ENCODE measurements around the gene NBL1. TPM values are rescaled to one million over a fixed set of nuclear protein-coding genes. Genes with fewer than 3 reads are reported as not detected.

Gene NBL1
- total RNA-seq, 1 donor from 2014 or later: 10.5 TPM

DNA sequence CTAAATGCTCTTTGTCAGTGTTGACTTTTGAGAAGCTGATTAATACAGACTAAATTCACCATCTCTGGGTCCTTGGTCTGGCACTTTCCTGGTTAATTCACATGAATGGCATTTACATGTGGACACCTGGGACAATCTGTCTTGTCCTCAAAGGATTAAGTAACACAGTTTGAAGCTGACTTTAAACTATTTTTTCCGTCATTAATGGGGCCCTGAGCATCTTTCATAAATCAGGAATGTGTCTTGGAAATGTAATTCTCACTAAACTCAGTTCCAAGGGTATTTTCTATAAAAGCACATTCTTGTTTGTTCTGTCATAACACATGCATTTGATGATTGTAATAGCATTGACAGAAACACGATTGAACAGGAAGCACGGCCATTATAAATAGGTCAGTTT lies 26.7 kb upstream of the NBL1 start:
- H3K27me3 Mint-ChIP-seq: no peaks in the 10 kb centered on the region
- H3K4me3 Mint-ChIP-seq (ENCODE audit: low read depth): no peak overlapping the region
- H3K9me3 Mint-ChIP-seq (ENCODE audit: low read depth): no peaks in the 10 kb centered on the region
- H3K4me1 Mint-ChIP-seq (ENCODE audit: low read depth): peaks cover 63% of the 10 kb centered on the region
- H3K36me3 Mint-ChIP-seq (ENCODE audit: insufficient read depth): peaks cover 3% of the 10 kb centered on the region
- peak overlapping the region; percentile 37 for H3K27ac Mint-ChIP-seq
- TF ChIP-seq, protein P1, sequence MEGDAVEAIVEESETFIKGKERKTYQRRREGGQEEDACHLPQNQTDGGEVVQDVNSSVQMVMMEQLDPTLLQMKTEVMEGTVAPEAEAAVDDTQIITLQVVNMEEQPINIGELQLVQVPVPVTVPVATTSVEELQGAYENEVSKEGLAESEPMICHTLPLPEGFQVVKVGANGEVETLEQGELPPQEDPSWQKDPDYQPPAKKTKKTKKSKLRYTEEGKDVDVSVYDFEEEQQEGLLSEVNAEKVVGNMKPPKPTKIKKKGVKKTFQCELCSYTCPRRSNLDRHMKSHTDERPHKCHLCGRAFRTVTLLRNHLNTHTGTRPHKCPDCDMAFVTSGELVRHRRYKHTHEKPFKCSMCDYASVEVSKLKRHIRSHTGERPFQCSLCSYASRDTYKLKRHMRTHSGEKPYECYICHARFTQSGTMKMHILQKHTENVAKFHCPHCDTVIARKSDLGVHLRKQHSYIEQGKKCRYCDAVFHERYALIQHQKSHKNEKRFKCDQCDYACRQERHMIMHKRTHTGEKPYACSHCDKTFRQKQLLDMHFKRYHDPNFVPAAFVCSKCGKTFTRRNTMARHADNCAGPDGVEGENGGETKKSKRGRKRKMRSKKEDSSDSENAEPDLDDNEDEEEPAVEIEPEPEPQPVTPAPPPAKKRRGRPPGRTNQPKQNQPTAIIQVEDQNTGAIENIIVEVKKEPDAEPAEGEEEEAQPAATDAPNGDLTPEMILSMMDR (IDR thresholded peaks at IDR 0.05; ENCODE audit: unreplicated experiment): no peak
- no peak for DNase-seq (ENCODE audit: low spot score, unreplicated experiment)

DNA sequence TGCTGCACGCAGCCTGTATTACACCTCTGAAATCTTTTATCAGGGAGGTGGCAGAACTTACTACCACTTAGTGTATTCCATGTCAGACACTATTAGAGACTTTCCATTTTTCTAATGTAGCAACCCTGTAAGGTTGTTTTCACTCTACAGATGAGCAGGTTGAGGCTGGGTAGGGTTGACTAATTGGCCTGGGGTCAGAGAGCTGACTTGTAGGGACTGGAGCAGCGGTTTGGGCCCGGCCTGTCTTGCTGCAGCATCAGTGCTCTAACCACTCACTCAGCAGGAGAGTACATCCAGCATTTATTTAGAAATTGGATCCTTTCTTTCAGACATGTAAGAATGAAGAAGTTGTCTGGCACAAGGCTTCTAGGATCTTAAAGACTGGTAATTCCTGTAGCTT lies 25.7 kb upstream of the NBL1 start:
- Mint-ChIP-seq H3K36me3 (ENCODE audit: insufficient read depth) (peaks cover 6% of the 10 kb centered on the region), H3K4me3 (ENCODE audit: low read depth) (no peak overlapping the region), H3K27ac (peak overlapping the region; percentile 54), H3K27me3 (no peaks in the 10 kb centered on the region), H3K9me3 (ENCODE audit: low read depth) (no peaks in the 10 kb centered on the region), H3K4me1 (ENCODE audit: low read depth) (peaks cover 63% of the 10 kb centered on the region)
- DNase-seq (ENCODE audit: low spot score, unreplicated experiment): no peak
- TF ChIP-seq, protein P1 (IDR thresholded peaks at IDR 0.05; ENCODE audit: unreplicated experiment): no peak

DNA sequence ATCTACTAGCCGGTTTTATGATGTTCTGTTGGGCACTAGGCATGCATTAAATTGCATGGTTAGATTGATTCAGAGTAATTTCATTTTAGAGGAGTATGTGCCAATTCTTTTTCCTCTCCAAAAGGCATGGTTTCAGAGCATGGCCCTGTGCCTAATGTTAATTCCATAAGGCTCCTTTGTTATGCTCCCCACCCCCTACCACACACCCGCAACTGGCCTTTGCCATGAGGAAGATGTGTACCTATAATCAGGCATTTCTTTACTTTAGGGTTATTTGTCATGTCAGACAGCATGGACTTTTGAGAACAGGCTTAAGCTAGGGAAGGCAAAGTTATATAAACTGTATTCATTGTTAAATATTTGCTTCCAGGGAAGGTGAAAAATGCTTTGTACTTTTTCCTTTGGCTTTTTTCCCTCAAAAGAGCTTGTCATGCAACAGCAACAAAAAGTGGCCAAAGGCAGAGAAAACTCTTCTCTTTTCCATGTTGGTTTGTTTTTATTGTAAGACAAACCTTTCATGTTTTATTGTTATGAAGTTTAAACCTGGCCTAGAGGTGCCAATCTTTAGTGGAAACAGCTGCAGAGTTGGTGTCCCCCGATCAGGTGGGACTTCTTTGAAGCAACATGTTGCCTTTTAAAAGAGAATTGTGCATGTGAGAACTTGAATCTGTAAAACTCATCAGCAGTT lies 24.3 kb upstream of the NBL1 start:
- peaks cover 8% of the 10 kb centered on the region for H3K36me3 Mint-ChIP-seq (ENCODE audit: insufficient read depth)
- peaks cover 58% of the 10 kb centered on the region for H3K4me1 Mint-ChIP-seq (ENCODE audit: low read depth)
- no peak for DNase-seq (ENCODE audit: low spot score, unreplicated experiment)
- H3K27ac Mint-ChIP-seq: peak overlapping the region; percentile 89
- no peaks in the 10 kb centered on the region for H3K9me3 Mint-ChIP-seq (ENCODE audit: low read depth)
- TF ChIP-seq, protein P1 (IDR thresholded peaks at IDR 0.05; ENCODE audit: unreplicated experiment): no peak
- no peaks in the 10 kb centered on the region for H3K27me3 Mint-ChIP-seq
- peak overlapping the region; percentile 44 for H3K4me3 Mint-ChIP-seq (ENCODE audit: low read depth)

DNA sequence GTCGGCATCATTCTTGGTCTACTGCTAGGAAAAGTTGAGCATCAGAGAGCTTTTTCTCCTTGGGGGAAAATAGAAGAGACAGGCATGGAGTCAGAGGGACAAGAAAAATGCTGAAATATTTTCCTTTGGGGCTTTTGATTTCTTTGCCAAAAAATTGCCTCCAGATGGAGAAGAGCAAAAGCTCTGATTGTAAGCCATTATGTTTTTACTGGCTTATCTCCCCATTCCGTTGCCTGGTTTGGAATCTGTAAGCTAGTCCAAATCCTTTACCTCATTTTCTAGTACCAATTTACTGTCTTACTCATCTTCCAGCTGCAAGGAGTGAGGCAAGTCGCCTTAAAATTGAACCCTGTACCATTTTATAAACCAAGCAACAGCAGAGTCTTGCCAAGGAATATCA lies 23.3 kb upstream of the NBL1 start:
- no peak overlapping the region for H3K27ac Mint-ChIP-seq
- no peaks in the 10 kb centered on the region for H3K9me3 Mint-ChIP-seq (ENCODE audit: low read depth)
- no peak for DNase-seq (ENCODE audit: low spot score, unreplicated experiment)
- H3K27me3 Mint-ChIP-seq: no peaks in the 10 kb centered on the region
- H3K4me3 Mint-ChIP-seq (ENCODE audit: low read depth): no peak overlapping the region
- TF ChIP-seq, protein P1 (IDR thresholded peaks at IDR 0.05; ENCODE audit: unreplicated experiment): no peak
- peaks cover 5% of the 10 kb centered on the region for H3K36me3 Mint-ChIP-seq (ENCODE audit: insufficient read depth)
- H3K4me1 Mint-ChIP-seq (ENCODE audit: low read depth): peaks cover 50% of the 10 kb centered on the region

GRCh38 chr1:19621274-19621950 lies 22.7 kb upstream of the NBL1 start:
- H3K27ac Mint-ChIP-seq: peak overlapping the region; percentile 47
- peaks cover 44% of the 10 kb centered on the region for H3K4me1 Mint-ChIP-seq (ENCODE audit: low read depth)
- H3K36me3 Mint-ChIP-seq (ENCODE audit: insufficient read depth): peaks cover 11% of the 10 kb centered on the region
- TF ChIP-seq, protein P1 (IDR thresholded peaks at IDR 0.05; ENCODE audit: unreplicated experiment): no peak
- no peaks in the 10 kb centered on the region for H3K9me3 Mint-ChIP-seq (ENCODE audit: low read depth)
- DNase-seq (ENCODE audit: low spot score, unreplicated experiment): no peak
- H3K27me3 Mint-ChIP-seq: no peaks in the 10 kb centered on the region
- no peak overlapping the region for H3K4me3 Mint-ChIP-seq (ENCODE audit: low read depth)

Data from progenitor cell of endocrine pancreas (in vitro differentiated cells).